ENCODE data around the gene CDC42BPB.
"Not testable (repeated sequence)": the region's sequence is repeated elsewhere in the genome, so short reads cannot be mapped to it uniquely, and the experiment has no call there.

The CDC42BPB gene

DNA sequence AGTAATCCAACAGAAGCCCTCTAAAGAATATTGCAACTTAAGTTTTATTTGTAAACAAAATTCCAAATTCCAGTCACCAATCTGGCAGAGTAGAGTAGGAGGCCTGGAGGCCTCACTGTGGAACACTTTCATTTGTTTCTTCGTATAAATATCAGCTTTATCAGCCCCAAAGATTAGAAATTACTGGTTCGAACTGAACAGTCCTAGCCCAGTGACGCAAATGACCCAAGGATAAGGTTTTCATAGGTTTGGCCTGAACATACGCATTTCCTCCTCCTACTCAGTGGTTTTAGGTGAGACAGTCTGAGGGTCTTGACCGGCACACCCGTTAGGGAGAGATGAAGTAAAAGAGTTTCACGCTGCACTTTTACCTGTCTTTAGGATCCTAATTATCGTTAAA is 1.7 kb downstream of the CDC42BPB start:
- H3K27me3 ChIP-seq (ENCODE audit: insufficient read depth, low read length), result no peaks in the 10 kb centered on the region
- H3K27ac ChIP-seq (ENCODE audit: low read length), result no peak overlapping the region
- H3K36me3 ChIP-seq (ENCODE audit: insufficient read depth, low read depth, low read length), result 0 out of 2 replicates have a peak, but pooled peaks cover 3% of the 10 kb centered on the region
- H3K9me3 ChIP-seq (ENCODE audit: insufficient read depth, low read depth, low read length), result no peaks in the 10 kb centered on the region
- peak overlapping the region; percentile 56; the same call in 1 of the 2 replicates for H3K9ac ChIP-seq (ENCODE audit: low read depth, low read length)
- H3K4me1 ChIP-seq (ENCODE audit: insufficient read depth, low read length), result no peaks in the 10 kb centered on the region; the same call in none of the 2 replicates
- peak overlapping the region; percentile 78 for H3K4me3 ChIP-seq (ENCODE audit: low read length)

DNA sequence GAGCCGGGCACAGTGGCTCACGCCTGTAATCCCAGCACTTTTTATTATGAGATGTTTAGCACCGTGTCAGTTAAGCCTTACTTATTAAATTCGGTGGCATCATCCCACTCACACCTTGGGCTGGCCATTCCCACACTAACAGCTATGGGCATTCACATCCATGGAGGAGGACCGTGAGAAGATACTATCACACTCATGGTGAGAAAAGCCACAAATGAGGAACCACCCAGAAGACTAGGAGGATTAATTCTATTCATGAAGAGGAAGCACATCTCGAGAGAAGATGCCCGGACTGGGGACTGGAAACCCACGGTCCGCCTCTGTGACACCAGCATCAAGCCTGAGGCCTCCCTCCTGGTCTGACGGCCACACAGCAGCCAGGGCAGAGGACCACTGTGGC is 4.9 kb downstream of the CDC42BPB start:
- H3K9me3 ChIP-seq (ENCODE audit: insufficient read depth, low read depth, low read length), result no peaks in the 10 kb centered on the region
- H3K27me3 ChIP-seq (ENCODE audit: insufficient read depth, low read length), result no peaks in the 10 kb centered on the region
- H3K9ac ChIP-seq (ENCODE audit: low read depth, low read length), result no peak overlapping the region
- H3K4me3 ChIP-seq (ENCODE audit: low read length), result no peak overlapping the region
- H3K27ac ChIP-seq (ENCODE audit: low read length), result no peak overlapping the region
- 0 out of 2 replicates have a peak, but pooled peaks cover 3% of the 10 kb centered on the region for H3K36me3 ChIP-seq (ENCODE audit: insufficient read depth, low read depth, low read length)
- H3K4me1 ChIP-seq (ENCODE audit: insufficient read depth, low read length), result no peaks in the 10 kb centered on the region; the same call in none of the 2 replicates

DNA sequence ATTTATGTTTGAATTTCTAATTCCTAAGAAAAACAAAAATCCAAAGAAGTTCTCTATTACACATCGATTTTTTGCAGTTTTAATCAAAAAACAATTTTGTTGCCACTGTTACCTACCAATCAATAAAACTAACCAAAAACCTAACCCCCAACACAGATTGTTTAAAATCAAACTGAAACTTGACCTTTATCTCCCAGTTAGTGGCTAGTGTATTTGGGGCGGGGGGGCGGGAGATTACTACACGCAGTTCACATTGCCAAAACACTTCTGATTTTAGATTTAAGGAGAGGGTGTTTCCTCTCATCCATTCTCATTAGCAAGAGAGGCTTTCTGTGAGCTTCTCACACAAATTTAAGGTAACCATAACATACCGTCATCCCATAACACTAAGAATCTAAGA is 6.4 kb downstream of the CDC42BPB start:
- Histone ChIP-seq H3K4me3 (ENCODE audit: low read length) (no peak overlapping the region), H3K9me3 (ENCODE audit: insufficient read depth, low read depth, low read length) (no peaks in the 10 kb centered on the region), H3K36me3 (ENCODE audit: insufficient read depth, low read depth, low read length) (0 out of 2 replicates have a peak, but pooled peaks cover 3% of the 10 kb centered on the region), H3K27ac (ENCODE audit: low read length) (no peak overlapping the region), H3K27me3 (ENCODE audit: insufficient read depth, low read length) (no peaks in the 10 kb centered on the region), H3K4me1 (ENCODE audit: insufficient read depth, low read length) (no peaks in the 10 kb centered on the region; the same call in none of the 2 replicates), H3K9ac (ENCODE audit: low read depth, low read length) (no peak overlapping the region)

- H3K9ac ChIP-seq (ENCODE audit: low read depth, low read length); H3K27me3 ChIP-seq (ENCODE audit: insufficient read depth, low read length); H3K9me3 ChIP-seq (ENCODE audit: insufficient read depth, low read depth, low read length); H3K4me1 ChIP-seq (ENCODE audit: insufficient read depth, low read length); H3K36me3 ChIP-seq (ENCODE audit: insufficient read depth, low read depth, low read length); H3K4me3 ChIP-seq (ENCODE audit: low read length); H3K27ac ChIP-seq (ENCODE audit: low read length): not testable (repeated sequence)
Observed at GRCh38 chr14:103047453-103047852, 9.9 kb downstream of the CDC42BPB start.

DNA sequence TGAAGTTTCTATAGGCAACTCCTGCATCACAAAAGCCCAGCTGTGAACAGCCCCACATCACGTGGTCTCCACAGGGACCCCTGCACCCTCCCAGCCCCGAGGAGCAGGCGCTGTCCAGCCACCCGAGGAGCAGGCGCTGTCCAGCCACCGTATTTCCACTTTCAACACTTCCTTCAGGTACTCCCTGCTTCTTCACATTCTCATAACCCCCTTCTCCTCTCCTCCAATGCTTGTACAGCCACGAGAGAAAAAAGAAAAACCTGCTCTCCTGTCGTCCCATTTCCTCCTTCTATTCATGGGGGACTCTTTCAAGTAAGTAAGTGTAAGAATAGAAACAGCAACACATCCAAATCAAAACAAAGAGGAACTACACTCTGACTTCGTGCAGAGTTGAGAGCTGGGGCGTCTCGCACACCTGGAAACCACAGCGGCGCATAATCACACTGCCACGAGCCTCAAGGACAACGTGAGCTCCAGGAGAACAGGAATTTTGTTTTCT is 11.9 kb downstream of the CDC42BPB start:
- no peak overlapping the region for H3K4me3 ChIP-seq (ENCODE audit: low read length)
- no peak overlapping the region for H3K27ac ChIP-seq (ENCODE audit: low read length)
- no peaks in the 10 kb centered on the region; the same call in 1 of the 2 replicates for H3K4me1 ChIP-seq (ENCODE audit: insufficient read depth, low read length)
- H3K27me3 ChIP-seq (ENCODE audit: insufficient read depth, low read length), result no peaks in the 10 kb centered on the region
- no peak overlapping the region for H3K9ac ChIP-seq (ENCODE audit: low read depth, low read length)
- H3K9me3 ChIP-seq (ENCODE audit: insufficient read depth, low read depth, low read length), result no peaks in the 10 kb centered on the region
- no peaks in the 10 kb centered on the region for H3K36me3 ChIP-seq (ENCODE audit: insufficient read depth, low read depth, low read length)

DNA sequence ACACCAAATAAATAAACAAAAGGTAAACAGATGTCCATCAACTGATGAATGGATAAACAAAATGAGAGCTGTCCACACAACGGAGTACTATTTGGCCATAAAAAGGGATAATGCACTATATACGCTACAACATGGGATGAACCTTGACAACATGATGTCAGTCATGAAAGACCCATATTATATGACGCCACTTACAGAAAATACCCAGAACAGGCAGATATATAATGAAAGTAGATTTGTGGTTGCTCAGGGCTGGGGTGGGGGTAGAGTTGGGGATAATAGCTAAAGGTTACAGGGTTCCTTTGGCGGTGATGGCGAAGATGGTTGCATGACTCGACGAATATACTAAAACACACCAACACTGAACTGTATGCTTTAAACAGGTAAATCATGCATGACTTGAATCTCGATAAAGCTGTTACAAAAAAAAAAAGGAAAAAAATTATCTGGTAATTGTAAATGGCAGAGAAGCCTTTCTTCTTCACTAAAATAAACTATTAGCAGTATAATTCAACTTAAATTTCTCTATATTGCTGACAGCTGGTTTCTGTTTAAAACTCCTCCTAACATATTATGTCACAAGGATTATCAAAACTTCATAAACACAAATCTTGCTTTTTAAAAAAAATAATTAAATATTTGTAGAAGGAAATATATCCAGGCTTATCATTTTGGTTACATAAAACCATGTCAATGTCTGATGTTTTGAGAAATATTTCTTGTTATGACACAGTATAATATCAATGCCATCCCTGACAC is 13.9 kb downstream of the CDC42BPB start:
- no peaks in the 10 kb centered on the region; the same call in 1 of the 2 replicates for H3K4me1 ChIP-seq (ENCODE audit: insufficient read depth, low read length)
- no peak overlapping the region for H3K27ac ChIP-seq (ENCODE audit: low read length)
- H3K4me3 ChIP-seq (ENCODE audit: low read length), result no peak overlapping the region
- no peaks in the 10 kb centered on the region for H3K27me3 ChIP-seq (ENCODE audit: insufficient read depth, low read length)
- H3K9me3 ChIP-seq (ENCODE audit: insufficient read depth, low read depth, low read length), result no peaks in the 10 kb centered on the region
- no peaks in the 10 kb centered on the region for H3K36me3 ChIP-seq (ENCODE audit: insufficient read depth, low read depth, low read length)
- no peak overlapping the region for H3K9ac ChIP-seq (ENCODE audit: low read depth, low read length)

DNA sequence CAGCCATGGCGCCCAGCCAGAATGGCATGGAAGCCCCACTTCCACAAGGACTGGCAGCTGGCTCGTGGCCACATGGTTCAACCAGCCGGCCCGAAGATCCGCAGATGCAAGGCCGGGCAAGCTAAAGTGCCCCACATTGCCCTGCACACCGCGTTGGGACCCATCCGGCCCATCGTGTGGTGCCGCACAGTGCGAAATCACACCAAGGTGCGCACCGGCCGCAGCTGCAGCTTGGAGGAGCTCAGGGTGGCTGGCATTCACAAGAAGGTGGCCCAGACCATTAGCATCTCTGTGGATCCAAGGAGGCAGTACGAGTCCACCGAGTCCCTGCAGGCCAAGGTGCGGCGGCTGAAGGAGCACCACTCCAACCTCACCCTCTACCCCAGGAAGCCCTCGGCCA is 15.9 kb downstream of the CDC42BPB start:
- no peaks in the 10 kb centered on the region for H3K27me3 ChIP-seq (ENCODE audit: insufficient read depth, low read length)
- no peaks in the 10 kb centered on the region for H3K9me3 ChIP-seq (ENCODE audit: insufficient read depth, low read depth, low read length)
- H3K9ac ChIP-seq (ENCODE audit: low read depth, low read length), result no peak overlapping the region
- no peak overlapping the region for H3K4me3 ChIP-seq (ENCODE audit: low read length)
- H3K4me1 ChIP-seq (ENCODE audit: insufficient read depth, low read length), result no peaks in the 10 kb centered on the region; the same call in 1 of the 2 replicates
- no peaks in the 10 kb centered on the region for H3K36me3 ChIP-seq (ENCODE audit: insufficient read depth, low read depth, low read length)
- H3K27ac ChIP-seq (ENCODE audit: low read length), result no peak overlapping the region

DNA sequence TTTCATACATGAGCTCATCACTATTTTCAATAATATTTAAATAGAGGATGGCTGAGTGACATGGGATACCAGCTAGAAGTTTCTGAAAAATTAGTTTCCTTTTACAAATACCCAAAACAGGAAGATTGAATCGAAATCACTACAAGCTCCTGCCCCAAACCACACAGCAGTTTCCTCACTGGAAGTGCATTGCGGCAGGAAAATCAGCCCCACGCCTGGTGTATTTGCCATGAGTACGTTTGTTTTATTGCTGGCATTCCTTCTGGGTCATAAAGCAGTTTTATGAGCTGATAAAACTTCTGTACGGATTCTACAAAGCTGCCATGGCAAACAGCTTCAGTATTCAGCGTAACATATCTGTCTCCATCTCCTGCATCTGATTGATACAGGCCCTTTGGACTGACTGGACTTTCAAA is 23.7 kb downstream of the CDC42BPB start:
- no peak overlapping the region for H3K9ac ChIP-seq (ENCODE audit: low read depth, low read length)
- no peaks in the 10 kb centered on the region for H3K9me3 ChIP-seq (ENCODE audit: insufficient read depth, low read depth, low read length)
- no peaks in the 10 kb centered on the region for H3K27me3 ChIP-seq (ENCODE audit: insufficient read depth, low read length)
- H3K36me3 ChIP-seq (ENCODE audit: insufficient read depth, low read depth, low read length), result no peaks in the 10 kb centered on the region
- peaks cover 3% of the 10 kb centered on the region; the same call in 1 of the 2 replicates for H3K4me1 ChIP-seq (ENCODE audit: insufficient read depth, low read length)
- no peak overlapping the region for H3K27ac ChIP-seq (ENCODE audit: low read length)
- no peak overlapping the region for H3K4me3 ChIP-seq (ENCODE audit: low read length)

- Histone ChIP-seq H3K4me1 (ENCODE audit: insufficient read depth, low read length) (peaks cover 3% of the 10 kb centered on the region; the same call in 1 of the 2 replicates), H3K36me3 (ENCODE audit: insufficient read depth, low read depth, low read length) (no peaks in the 10 kb centered on the region), H3K27me3 (ENCODE audit: insufficient read depth, low read length) (no peaks in the 10 kb centered on the region), H3K9ac (ENCODE audit: low read depth, low read length) (no peak overlapping the region), H3K9me3 (ENCODE audit: insufficient read depth, low read depth, low read length) (no peaks in the 10 kb centered on the region), H3K27ac (ENCODE audit: low read length) (no peak overlapping the region), H3K4me3 (ENCODE audit: low read length) (no peak overlapping the region)
Observed at GRCh38 chr14:103031956-103032355, 25.4 kb downstream of the CDC42BPB start.

DNA sequence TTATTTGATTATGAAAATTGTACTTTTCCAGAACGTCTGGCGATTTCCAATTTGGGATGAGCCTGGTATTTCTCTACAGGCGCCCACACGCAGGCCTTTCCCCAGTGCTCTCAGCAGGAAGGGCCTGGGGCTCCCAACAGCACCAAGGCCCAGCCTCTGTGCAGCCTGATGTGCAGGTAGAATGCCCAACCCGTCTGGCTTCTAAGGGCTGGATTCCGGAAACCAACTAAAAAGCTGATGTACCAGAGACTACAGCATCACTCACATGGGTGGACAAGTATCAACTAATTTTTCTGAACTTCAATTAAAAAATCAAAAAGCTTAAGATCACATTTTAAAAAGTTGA is 25.8 kb downstream of the CDC42BPB start:
- Histone ChIP-seq H3K27ac (ENCODE audit: low read length) (no peak overlapping the region), H3K4me3 (ENCODE audit: low read length) (no peak overlapping the region), H3K9me3 (ENCODE audit: insufficient read depth, low read depth, low read length) (no peaks in the 10 kb centered on the region)

GRCh38 chr14:103030741-103031565 is 26.4 kb downstream of the CDC42BPB start:
- Histone ChIP-seq H3K9me3 (ENCODE audit: insufficient read depth, low read depth, low read length) (no peaks in the 10 kb centered on the region), H3K27ac (ENCODE audit: low read length) (no peak overlapping the region), H3K27me3 (ENCODE audit: insufficient read depth, low read length) (no peaks in the 10 kb centered on the region), H3K4me3 (ENCODE audit: low read length) (no peak overlapping the region), H3K4me1 (ENCODE audit: insufficient read depth, low read length) (peaks cover 3% of the 10 kb centered on the region; the same call in 1 of the 2 replicates), H3K9ac (ENCODE audit: low read depth, low read length) (no peak overlapping the region), H3K36me3 (ENCODE audit: insufficient read depth, low read depth, low read length) (no peaks in the 10 kb centered on the region)

More for the DNA sequence above, 25.8 kb downstream of the CDC42BPB start:
- peaks cover 3% of the 10 kb centered on the region; the same call in 1 of the 2 replicates for H3K4me1 ChIP-seq (ENCODE audit: insufficient read depth, low read length)
- H3K9ac ChIP-seq (ENCODE audit: low read depth, low read length), result no peak overlapping the region
- H3K36me3 ChIP-seq (ENCODE audit: insufficient read depth, low read depth, low read length), result no peaks in the 10 kb centered on the region
- no peaks in the 10 kb centered on the region for H3K27me3 ChIP-seq (ENCODE audit: insufficient read depth, low read length)

Measured in iPS-20b (cell line).